H1 (cell line): ENCODE data around the gene PPOX. TPM values are rescaled to one million over a fixed set of nuclear protein-coding genes. Genes with fewer than 3 reads are reported as not detected.

Experiments
- CTCF ChIA-PET: fragments of 300-600 bp; sonication (Branson Sonifier 250); formaldehyde crosslinking; loops from one replicate; lab custom pipeline; 2021; ENCODE audit not compliant: partially characterized antibody; lab: Charles Lee
- POLR2A ChIA-PET: fragments of 300-600 bp; sonication (Branson Sonifier 250); formaldehyde crosslinking; loops from one replicate; lab custom pipeline; 2021; ENCODE audit warnings: inconsistent platforms; ENCODE audit not compliant: partially characterized antibody; lab: Charles Lee
- DNase-seq, 2 experiments: peaks; one replicate each; pipeline versions ENCODE4 v3.0.0 to v3.0.0-alpha.2; 2010 to 2022; ENCODE audit warnings: low spot score in 2 of 2, low read depth in 1 of 2, mixed read lengths in 1 of 2
- FAIRE-seq: peaks from 2 replicates; lab custom pipeline; 2011; peaks lifted over from hg19 to GRCh38; lab: Jason Lieb, UNC
- H2AFZ ChIP-seq: 2 replicates; pipeline ENCODE4 v1.8.1; 2012; ENCODE audit warnings: low read length, inconsistent platforms
- H2AK5ac ChIP-seq: 2 replicates; pipeline ENCODE4 v1.6.1; 2013; ENCODE audit warnings: low read depth, low read length
- H2BK120ac ChIP-seq: replicated peaks from 2 replicates; pipeline ENCODE3; 2013; ENCODE audit warnings: low read depth, low read length, inconsistent platforms
- H2BK12ac ChIP-seq: 2 replicates; pipeline ENCODE4 v1.6.1; 2013; ENCODE audit warnings: low read depth, low read length
- H2BK15ac ChIP-seq: 2 replicates; pipeline ENCODE4 v1.6.1; 2013; ENCODE audit warnings: low read length
- H2BK20ac ChIP-seq: 2 replicates; pipeline ENCODE4 v1.6.1; 2013; ENCODE audit warnings: low read length
- H2BK5ac ChIP-seq: 2 replicates; pipeline ENCODE4 v1.6.1; 2013; ENCODE audit warnings: low read depth, low read length
- H3K14ac ChIP-seq: 2 replicates; pipeline ENCODE4 v1.6.1; 2013; ENCODE audit warnings: inconsistent platforms; ENCODE audit not compliant: insufficient read length
- H3K18ac ChIP-seq: 2 replicates; pipeline ENCODE4 v1.6.1; 2013; ENCODE audit warnings: low read length; ENCODE audit errors: extremely low read depth
- H3K23ac ChIP-seq: 2 replicates; pipeline ENCODE4 v1.6.1; 2013; ENCODE audit warnings: inconsistent platforms; ENCODE audit not compliant: insufficient read length
- H3K23me2 ChIP-seq: 2 replicates; pipeline ENCODE4 v1.6.1; 2013; ENCODE audit warnings: low read depth, low read length
- H3K27ac ChIP-seq: 2 replicates; pipeline ENCODE4 v1.6.1; 2011; ENCODE audit warnings: low read depth, low read length, inconsistent platforms
- H3K27me3 ChIP-seq, 4 experiments: replicated peaks in 1 of 4; 1 replicate in 1 of 4; 2 replicates in 3 of 4; pipeline versions ENCODE4 v1.6.1 to v1.8.1; 2011 to 2013; ENCODE audit warnings: low read length in 3 of 4, mild to moderate bottlenecking in 3 of 4, inconsistent platforms in 2 of 4, mixed read lengths in 2 of 4, moderate library complexity in 1 of 4; ENCODE audit not compliant: control insufficient read depth in 3 of 4, insufficient read depth in 3 of 4; ENCODE audit errors: extremely low read depth in 1 of 4
- H3K36me3 ChIP-seq, 4 experiments: 2 replicates each; pipeline versions ENCODE4 v1.6.1 to v1.8.1; 2011 to 2013; ENCODE audit warnings: mild to moderate bottlenecking in 4 of 4, low read length in 3 of 4, moderate library complexity in 2 of 4, control low read depth in 1 of 4, inconsistent platforms in 1 of 4; ENCODE audit not compliant: insufficient read depth in 4 of 4, control insufficient read depth in 2 of 4
- H3K4ac ChIP-seq: replicated peaks from 2 replicates; pipeline ENCODE3; 2013; ENCODE audit warnings: low read length, low read depth, mixed read lengths, inconsistent platforms; ENCODE audit not compliant: insufficient read length
- H3K4me1 ChIP-seq, 4 experiments: replicated peaks in 1 of 4; 1 replicate in 1 of 4; 2 replicates in 3 of 4; pipeline versions ENCODE4 v1.6.1 to v1.8.1; 2011 to 2013; ENCODE audit warnings: low read length in 3 of 4, inconsistent platforms in 2 of 4, mixed read lengths in 1 of 4; ENCODE audit not compliant: insufficient read depth in 4 of 4, control insufficient read depth in 3 of 4
- H3K4me2 ChIP-seq, 2 experiments: 2 replicates each; pipeline versions ENCODE4 v1.6.1 to v1.8.1; 2011 to 2013; ENCODE audit warnings: low read depth in 2 of 2, low read length in 2 of 2, control low read depth in 1 of 2, inconsistent platforms in 1 of 2, mild to moderate bottlenecking in 1 of 2; ENCODE audit not compliant: insufficient read depth in 1 of 2
- H3K4me3 ChIP-seq, 4 experiments: fragments of 200-600, 300-600 bp in 1 of 4; sonication (generic), shearing (Covaris generic), sonication (Bioruptor Twin) in 1 of 4; 2 replicates each; pipeline versions ENCODE4 v1.5.1 to v1.8.1; 2011 to 2016; ENCODE audit warnings: low read length in 4 of 4, low read depth in 3 of 4, control low read depth in 2 of 4, inconsistent platforms in 2 of 4, mild to moderate bottlenecking in 2 of 4, mixed read lengths in 1 of 4, moderate library complexity in 1 of 4; ENCODE audit not compliant: insufficient read depth in 2 of 4; ENCODE audit errors: extremely low read depth in 1 of 4
- H3K56ac ChIP-seq: replicated peaks from 2 replicates; pipeline ENCODE3; 2013; ENCODE audit warnings: low read depth, mild to moderate bottlenecking, mixed read lengths, low read length, inconsistent platforms; ENCODE audit not compliant: insufficient read length
- H3K79me1 ChIP-seq: 2 replicates; pipeline ENCODE4 v1.6.1; 2013; ENCODE audit warnings: low read depth, low read length, control low read depth
- H3K79me2 ChIP-seq, 2 experiments: 2 replicates each; pipeline versions ENCODE4 v1.6.1 to v1.8.1; 2012 to 2013; ENCODE audit warnings: low read length in 2 of 2, mild to moderate bottlenecking in 2 of 2, inconsistent platforms in 1 of 2; ENCODE audit not compliant: insufficient read depth in 2 of 2, control insufficient read depth in 1 of 2
- H3K9ac ChIP-seq, 4 experiments: replicated peaks in 1 of 4; 1 replicate in 1 of 4; 2 replicates in 3 of 4; pipeline versions ENCODE4 v1.6.1 to v1.8.1; 2011 to 2013; ENCODE audit warnings: low read depth in 3 of 4, low read length in 3 of 4, control low read depth in 2 of 4, mild to moderate bottlenecking in 2 of 4, moderate library complexity in 2 of 4, inconsistent platforms in 1 of 4; ENCODE audit errors: extremely low read depth in 1 of 4
- H3K9me3 ChIP-seq, 2 experiments: 2 replicates each; pipeline versions ENCODE4 v1.6.1 to v1.8.1; 2012 to 2013; ENCODE audit warnings: mild to moderate bottlenecking in 2 of 2, moderate library complexity in 2 of 2, control low read depth in 1 of 2, inconsistent platforms in 1 of 2, low read depth in 1 of 2, low read length in 1 of 2, mixed read lengths in 1 of 2; ENCODE audit not compliant: insufficient read depth in 2 of 2
- H4K20me1 ChIP-seq, 2 experiments: replicated peaks in 1 of 2; 2 replicates each; pipeline versions ENCODE3 to v1.8.1; 2011 to 2013; ENCODE audit warnings: inconsistent platforms in 2 of 2, low read length in 2 of 2, mild to moderate bottlenecking in 1 of 2; ENCODE audit not compliant: insufficient read depth in 2 of 2, control insufficient read depth in 1 of 2
- H4K5ac ChIP-seq: 2 replicates; pipeline ENCODE4 v1.6.1; 2013; ENCODE audit warnings: low read length, low read depth, mixed read lengths, inconsistent platforms; ENCODE audit not compliant: insufficient read length
- H4K8ac ChIP-seq: 2 replicates; pipeline ENCODE4 v1.8.0; 2013; ENCODE audit warnings: mild to moderate bottlenecking, moderate library complexity, low read length, inconsistent platforms; ENCODE audit not compliant: insufficient read depth; ENCODE audit errors: extremely low read depth
- H4K91ac ChIP-seq: replicated peaks from 2 replicates; pipeline ENCODE3; 2013; ENCODE audit warnings: low read length, mixed read lengths, inconsistent platforms; ENCODE audit not compliant: insufficient read length
- YY1 ChIP-seq: IDR thresholded peaks from 2 replicates; pipeline ENCODE4 v1.6.1; 2011; ENCODE audit warnings: low read depth, mild to moderate bottlenecking, low read length
- WGBS, 2 experiments: shearing (Covaris generic) in 1 of 2; methylation state at CpG; one replicate each; pipeline versions ENCODE4 v1.1.6 to v1.1.7; 2013 to 2015; ENCODE audit warnings: low lambda C conversion rate in 2 of 2, mixed read lengths in 2 of 2, inconsistent platforms in 1 of 2, low coverage in 1 of 2, missing lambda C conversion rate in 1 of 2; ENCODE audit not compliant: insufficient replicate concordance in 2 of 2, insufficient coverage in 1 of 2, insufficient read length in 1 of 2; ENCODE audit errors: extremely low coverage in 1 of 2, missing lambda C conversion rate in 1 of 2; 5-methylcytosine and 5-hydroxymethylcytosine counted together
- polyA plus RNA-seq, 7 experiments: library from polyadenylated mRNA; depleted of rRNA in 3 of 7; stranded (reverse) in 5 of 7; unstranded in 2 of 7; fragments of >200 nt in 5 of 7; fragments of 200-250 nt in 2 of 7; gene quantifications; 1 replicate in 5 of 7; 2 replicates in 1 of 7; 4 replicates in 1 of 7; pipeline versions ENCODE4 v1.2.1 to v1.2.3, GENCODE V29; 2011 to 2013; ENCODE audit warnings: missing spikeins in 2 of 7, mixed read lengths in 2 of 7
- total RNA-seq: library from RNA; stranded (reverse); fragmentation: NEBNext Ultra II Directional; extraction: Animal tissue kit (Norgen Biotek cat#: 25700); gene quantifications from 2 replicates; pipeline ENCODE4 v1.2.1, GENCODE V29; 2021
- TF ChIP-seq, protein P1 (sequence below): IDR thresholded peaks from 2 replicates; pipeline ENCODE4 v1.6.1; 2012; ENCODE audit warnings: low read length, inconsistent platforms

The PPOX gene
- total and polyA plus RNA-seq, 2 of the 8 experiments (the other 6 are each of a cell fraction or from before 2014, with no cell fraction given): 39.4 to 40.4 TPM

DNA sequence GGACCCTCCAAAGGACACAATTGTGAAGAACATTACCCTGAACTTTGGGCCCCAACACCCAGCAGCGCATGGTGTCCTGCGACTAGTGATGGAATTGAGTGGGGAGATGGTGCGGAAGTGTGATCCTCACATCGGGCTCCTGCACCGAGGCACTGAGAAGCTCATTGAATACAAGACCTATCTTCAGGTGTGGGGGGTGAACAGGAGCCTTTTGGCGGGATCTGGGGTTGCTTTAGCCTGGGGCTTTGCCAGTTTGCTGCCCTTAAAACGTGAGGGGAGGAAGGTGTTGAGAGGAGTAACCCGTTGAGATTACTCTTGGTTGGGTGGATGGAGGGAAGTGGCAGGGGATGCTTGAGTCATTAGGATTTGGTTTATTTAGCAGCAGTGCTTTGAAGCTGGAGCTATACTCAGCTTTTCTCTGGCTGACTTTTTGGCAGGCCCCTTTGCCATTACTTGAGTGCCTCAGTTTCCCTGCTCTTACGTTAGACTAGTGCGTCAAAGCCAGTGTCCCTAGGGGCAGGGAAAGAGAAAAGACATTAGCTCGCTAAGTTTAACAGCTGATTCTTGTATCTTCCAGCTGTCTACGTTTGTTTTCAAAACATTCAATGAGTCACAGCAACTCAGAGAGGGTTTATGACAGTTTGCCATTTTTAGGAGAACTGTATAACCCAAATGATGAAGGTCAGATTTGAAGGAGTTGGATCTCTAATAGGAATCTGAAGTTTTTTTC is 40.4 kb downstream of the PPOX start:
- Histone ChIP-seq H2BK5ac (no peak overlapping the region), H3K4me3 (no peak overlapping the region), H4K91ac (no peak overlapping the region), H3K14ac (no peak overlapping the region), H3K79me2 (peaks cover 0 to 9% of the 10 kb centered on the region in 2 experiments; a peak in 2 of 4 replicates), H3K18ac (no peak overlapping the region), H2BK12ac (no peak overlapping the region), H4K20me1 (peaks cover 1 to 7% of the 10 kb centered on the region in 2 experiments), H3K4me1 (peaks cover under 1 to 8% (median 5%) of the 10 kb centered on the region in 4 experiments; a peak in 6 of 7 replicates), H3K27ac (no peak overlapping the region), H3K23me2 (peaks cover 3% of the 10 kb centered on the region), H3K9me3 (no peaks in the 10 kb centered on the region), H4K5ac (no peak overlapping the region), H3K4me2 (no peak overlapping the region), H3K23ac (no peak overlapping the region), H2AK5ac (no peak overlapping the region), H3K56ac (no peak overlapping the region), H3K9ac (no peak overlapping the region), H3K36me3 (peaks cover 23 to 60% (median 38%) of the 10 kb centered on the region in 4 experiments), H2BK120ac (no peak overlapping the region), H3K79me1 (peaks cover 2% of the 10 kb centered on the region; the same call in 1 of the 2 replicates), H3K27me3 (no peaks in the 10 kb centered on the region), H2BK20ac (no peak overlapping the region), H4K8ac (no peak overlapping the region), H2BK15ac (no peak overlapping the region), H2AFZ (no peak overlapping the region), H3K4ac (no peak overlapping the region)
- no peak for DNase-seq
- TF ChIP-seq, protein P1, sequence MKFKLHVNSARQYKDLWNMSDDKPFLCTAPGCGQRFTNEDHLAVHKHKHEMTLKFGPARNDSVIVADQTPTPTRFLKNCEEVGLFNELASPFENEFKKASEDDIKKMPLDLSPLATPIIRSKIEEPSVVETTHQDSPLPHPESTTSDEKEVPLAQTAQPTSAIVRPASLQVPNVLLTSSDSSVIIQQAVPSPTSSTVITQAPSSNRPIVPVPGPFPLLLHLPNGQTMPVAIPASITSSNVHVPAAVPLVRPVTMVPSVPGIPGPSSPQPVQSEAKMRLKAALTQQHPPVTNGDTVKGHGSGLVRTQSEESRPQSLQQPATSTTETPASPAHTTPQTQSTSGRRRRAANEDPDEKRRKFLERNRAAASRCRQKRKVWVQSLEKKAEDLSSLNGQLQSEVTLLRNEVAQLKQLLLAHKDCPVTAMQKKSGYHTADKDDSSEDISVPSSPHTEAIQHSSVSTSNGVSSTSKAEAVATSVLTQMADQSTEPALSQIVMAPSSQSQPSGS: no peak
- no peak for TF ChIP-seq YY1
- CTCF ChIA-PET: interaction anchor here (1.3 to 17.6 kb wide), 9 partner anchors 10 to 176 kb away, joined by 3 to 427 read pairs (median 6); partner anchors contain the start of genes APOA2, FCER1G and TOMM40L
- WGBS, 2 experiments: 95% methylated on average over 12 of the region's 12 CpGs; no CpG with 5 or more reads in 1 of the 2 experiments
- no peak for FAIRE-seq
- POLR2A ChIA-PET: interaction anchor here (1.2 to 1.6 kb wide), 3 partner anchors 8 to 108 kb away, joined by 3 to 4 read pairs (median 4); partner anchors contain the start of gene SDHC
